ENCODE data around the gene UACA. TPM values are rescaled to one million over a fixed set of nuclear protein-coding genes. Genes with fewer than 3 reads are reported as not detected.

The UACA gene
- total RNA-seq, 4 donors from 2014 or later, result 35.9 to 78.9 (median 50.5) TPM

DNA sequence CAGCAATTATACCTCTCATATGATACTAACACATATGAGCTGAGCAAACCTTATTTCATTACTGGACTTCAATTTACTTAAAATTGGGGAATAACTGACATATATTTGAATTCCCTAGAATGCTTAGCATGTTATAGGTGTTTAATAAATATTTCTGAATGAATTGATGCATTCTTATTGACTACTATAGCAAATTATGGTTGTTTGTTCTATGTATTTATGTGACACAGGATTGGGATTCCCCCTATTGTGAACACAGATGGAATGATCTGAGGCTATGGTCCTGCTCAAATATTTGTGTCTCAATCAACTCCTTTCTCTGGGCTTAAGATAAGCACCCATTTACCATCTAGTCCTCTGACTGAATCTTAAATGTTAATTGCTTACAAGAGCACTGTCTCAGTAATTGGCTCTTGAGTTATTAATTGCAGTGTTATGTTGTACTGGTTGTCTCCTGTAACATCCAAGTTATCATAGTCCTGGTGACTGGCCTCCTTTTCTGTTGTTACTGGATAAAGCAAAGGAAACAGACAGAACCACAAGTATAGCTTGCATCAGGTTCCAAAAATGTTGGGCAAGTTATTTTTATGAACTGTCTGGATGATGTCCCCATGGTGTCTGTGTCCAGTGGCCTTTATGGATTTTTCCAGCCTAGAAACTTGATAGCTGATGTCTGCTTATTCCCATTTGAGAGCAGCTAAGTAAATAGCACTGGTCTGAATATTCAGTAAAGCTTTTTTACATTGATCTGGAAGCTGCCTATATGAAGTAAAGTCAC lies 2.3 kb upstream of the UACA start:
- no peak for ATAC-seq
- H3K27me3 ChIP-seq, result no peaks in the 10 kb centered on the region
- H3K27ac ChIP-seq, result no peak overlapping the region
- no peaks in the 10 kb centered on the region for H3K36me3 ChIP-seq
- H3K4me3 ChIP-seq, result no peak overlapping the region
- no peaks in the 10 kb centered on the region for H3K9me3 ChIP-seq
- no peak for TF ChIP-seq POLR2A (IDR thresholded peaks at IDR 0.05)
- TF ChIP-seq EP300 (IDR thresholded peaks at IDR 0.05), result no peak
- TF ChIP-seq POLR2AphosphoS5 (IDR thresholded peaks at IDR 0.05), result no peak
- TF ChIP-seq, protein P1, sequence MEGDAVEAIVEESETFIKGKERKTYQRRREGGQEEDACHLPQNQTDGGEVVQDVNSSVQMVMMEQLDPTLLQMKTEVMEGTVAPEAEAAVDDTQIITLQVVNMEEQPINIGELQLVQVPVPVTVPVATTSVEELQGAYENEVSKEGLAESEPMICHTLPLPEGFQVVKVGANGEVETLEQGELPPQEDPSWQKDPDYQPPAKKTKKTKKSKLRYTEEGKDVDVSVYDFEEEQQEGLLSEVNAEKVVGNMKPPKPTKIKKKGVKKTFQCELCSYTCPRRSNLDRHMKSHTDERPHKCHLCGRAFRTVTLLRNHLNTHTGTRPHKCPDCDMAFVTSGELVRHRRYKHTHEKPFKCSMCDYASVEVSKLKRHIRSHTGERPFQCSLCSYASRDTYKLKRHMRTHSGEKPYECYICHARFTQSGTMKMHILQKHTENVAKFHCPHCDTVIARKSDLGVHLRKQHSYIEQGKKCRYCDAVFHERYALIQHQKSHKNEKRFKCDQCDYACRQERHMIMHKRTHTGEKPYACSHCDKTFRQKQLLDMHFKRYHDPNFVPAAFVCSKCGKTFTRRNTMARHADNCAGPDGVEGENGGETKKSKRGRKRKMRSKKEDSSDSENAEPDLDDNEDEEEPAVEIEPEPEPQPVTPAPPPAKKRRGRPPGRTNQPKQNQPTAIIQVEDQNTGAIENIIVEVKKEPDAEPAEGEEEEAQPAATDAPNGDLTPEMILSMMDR (IDR thresholded peaks at IDR 0.05), result no peak
- H3K4me1 ChIP-seq, result peaks cover 0 to 26% (median 0%) of the 10 kb centered on the region in 3 donors

DNA sequence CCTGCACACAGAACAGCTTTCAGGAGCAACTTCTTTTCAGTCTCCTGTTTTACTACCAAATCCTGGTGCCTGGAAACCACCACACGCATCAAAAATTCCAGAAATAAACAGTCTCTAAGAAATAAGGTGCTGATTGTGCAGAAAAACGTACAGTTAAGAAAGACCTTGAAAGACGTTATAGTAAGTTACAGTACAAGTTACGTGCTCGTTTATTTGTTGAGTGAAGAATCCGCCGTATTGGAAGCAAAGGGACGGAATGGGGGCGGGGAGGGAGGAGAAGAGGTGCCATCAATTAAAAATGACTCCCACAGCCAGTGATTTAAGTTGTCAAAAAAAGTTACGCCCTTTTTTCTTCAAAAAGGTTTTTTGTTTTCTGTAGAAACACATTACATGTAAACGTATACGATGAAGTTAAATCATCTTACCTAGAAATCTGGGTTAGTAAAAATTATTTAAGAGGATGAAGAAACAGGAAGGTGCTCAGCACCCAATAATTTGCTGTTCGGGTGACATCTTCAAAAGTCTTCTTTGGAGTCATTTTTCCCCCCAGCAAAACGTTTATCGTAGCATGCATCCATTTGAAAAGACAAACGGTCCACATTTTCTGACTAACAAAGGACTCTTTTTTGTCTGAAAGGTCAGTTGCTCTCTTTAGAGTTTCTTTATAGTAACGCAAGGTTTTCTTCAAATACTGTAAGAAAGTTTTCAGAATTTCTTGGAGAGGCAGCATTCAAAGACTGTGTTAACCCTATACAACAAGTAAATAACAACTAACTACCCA lies 782 bp upstream of the UACA start:
- TF ChIP-seq POLR2AphosphoS5 (IDR thresholded peaks at IDR 0.05), result no peak
- no peak for TF ChIP-seq EP300 (IDR thresholded peaks at IDR 0.05)
- TF ChIP-seq, protein P1 (IDR thresholded peaks at IDR 0.05), result no peak
- TF ChIP-seq POLR2A (IDR thresholded peaks at IDR 0.05), result no peak
- no peak for ATAC-seq
- Histone ChIP-seq H3K4me1 (peaks cover 0 to 28% (median 0%) of the 10 kb centered on the region in 3 donors), H3K27me3 (no peaks in the 10 kb centered on the region), H3K27ac (peak overlapping the region; percentile 41 to 98 (median 96)), H3K9me3 (no peaks in the 10 kb centered on the region), H3K4me3 (peak overlapping the region; percentile 56 to 88), H3K36me3 (no peaks in the 10 kb centered on the region)
- WGBS, 2 donors (ENCODE audit: low coverage in 1 of 2), result 4 to 10% methylated on average over 16 of the region's 17 CpGs

DNA sequence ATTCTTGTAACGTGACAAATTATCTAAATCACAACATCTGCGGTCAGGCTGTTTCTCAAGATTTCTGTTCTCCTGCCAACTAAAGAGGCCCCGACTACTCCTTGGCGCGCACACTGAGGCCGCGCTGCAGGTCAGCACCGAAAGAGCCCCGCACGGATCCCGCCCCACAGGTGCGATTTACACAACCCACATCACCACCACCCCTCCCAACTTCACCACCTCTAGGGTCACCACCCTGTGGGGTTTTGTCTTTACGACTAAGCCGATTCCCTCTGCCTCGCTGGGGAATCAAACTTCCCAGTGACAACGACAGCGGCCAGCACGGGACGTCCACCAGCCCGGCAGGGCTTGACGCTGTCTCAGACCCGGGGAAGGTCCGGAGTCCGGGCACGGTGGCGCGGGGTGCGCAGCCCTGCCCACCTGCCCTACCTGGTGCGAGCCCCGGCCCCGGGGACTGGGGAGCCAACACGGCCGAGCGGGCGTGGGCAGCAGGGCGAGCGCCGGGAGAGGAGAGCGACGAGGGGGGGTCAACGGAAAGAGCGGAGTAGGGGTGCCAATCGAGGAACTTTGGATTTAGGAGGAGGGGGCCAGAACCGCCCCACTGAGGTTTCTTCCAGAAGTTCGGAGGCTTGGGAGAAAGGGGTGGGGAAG lies 764 bp downstream of the UACA start:
- Histone ChIP-seq H3K4me3 (peak overlapping the region; percentile 56 to 88), H3K27me3 (no peaks in the 10 kb centered on the region), H3K9me3 (no peaks in the 10 kb centered on the region), H3K36me3 (no peaks in the 10 kb centered on the region), H3K27ac (peak overlapping the region; percentile 76 to 98 (median 96)), H3K4me1 (peaks cover 0 to 41% (median 0%) of the 10 kb centered on the region in 3 donors)
- 0 to 4% methylated on average over 4 to 13 of the region's 45 CpGs for WGBS, 2 donors (ENCODE audit: low coverage in 1 of 2)
- TF ChIP-seq POLR2AphosphoS5 (IDR thresholded peaks at IDR 0.05), result peak; percentile 31
- TF ChIP-seq, protein P1 (IDR thresholded peaks at IDR 0.05), result no peak
- peak; percentile 24 for ATAC-seq

DNA sequence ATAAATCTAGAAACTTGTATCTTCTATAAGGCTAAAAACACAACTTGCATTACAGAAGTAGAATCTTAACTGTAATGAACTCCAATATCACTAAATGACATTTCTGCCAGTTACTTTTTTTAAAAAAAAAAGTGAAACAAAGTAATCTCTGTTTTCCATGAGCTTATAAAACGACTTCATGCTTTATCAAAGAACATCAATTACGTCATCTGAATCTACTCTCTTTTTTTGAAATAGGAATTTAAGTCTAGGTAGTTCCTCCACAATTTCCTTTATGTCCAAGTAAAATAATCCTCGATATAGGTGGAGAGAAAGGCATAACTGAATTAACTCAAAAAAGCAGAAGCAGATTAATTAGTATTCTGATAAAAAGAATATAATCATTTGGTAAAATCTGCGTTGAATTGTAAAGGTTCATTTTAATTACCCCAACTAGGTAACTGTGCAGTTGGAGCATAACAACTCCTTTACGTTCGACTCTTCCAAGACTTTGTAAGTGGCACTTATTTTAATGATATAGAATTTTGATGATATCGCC lies 1.4 kb downstream of the UACA start:
- TF ChIP-seq POLR2AphosphoS5 (IDR thresholded peaks at IDR 0.05) (no peak), EP300 (IDR thresholded peaks at IDR 0.05) (no peak), POLR2A (IDR thresholded peaks at IDR 0.05) (no peak)
- TF ChIP-seq, protein P1 (IDR thresholded peaks at IDR 0.05), result no peak
- ATAC-seq, result no peak
- Histone ChIP-seq H3K36me3 (no peaks in the 10 kb centered on the region), H3K27ac (peak overlapping the region; percentile 76 to 98 (median 96)), H3K9me3 (no peaks in the 10 kb centered on the region), H3K4me3 (peak overlapping the region; percentile 56 to 88), H3K27me3 (no peaks in the 10 kb centered on the region), H3K4me1 (peaks cover 0 to 41% (median 0%) of the 10 kb centered on the region in 3 donors)
- 16 to 31% methylated on average over 7 of the region's 7 CpGs for WGBS, 2 donors (ENCODE audit: low coverage in 1 of 2)
